ENCODE results near the gene ZNF384.

Gene ZNF384

GRCh38 chr12:6662602-6662905 is 26.6 kb downstream of the ZNF384 start:
- no CpG with 5 or more reads among the region's 10 CpGs for WGBS (ENCODE audit: extremely low coverage, insufficient coverage, insufficient read length)
- peak overlapping the region; percentile 84 for H3K9ac ChIP-seq (ENCODE audit: low read length)
- peak overlapping the region; percentile 57 for H3K18ac ChIP-seq (ENCODE audit: low read length)
- no peaks in the 10 kb centered on the region for H3K9me3 ChIP-seq (ENCODE audit: insufficient read depth, low read depth, low read length)
- H3K4ac ChIP-seq (ENCODE audit: low read depth, low read length), result peak overlapping the region; percentile 34
- peak overlapping the region; percentile 93 for H3K4me2 ChIP-seq (ENCODE audit: low read length)
- H2BK5ac ChIP-seq (ENCODE audit: low read depth, low read length, poor library complexity), result no peak overlapping the region
- peak overlapping the region; percentile 62 for H3K14ac ChIP-seq (ENCODE audit: low read length)
- H3K27ac ChIP-seq (ENCODE audit: low read depth, low read length), result no peak overlapping the region
- H3K36me3 ChIP-seq (ENCODE audit: control insufficient read depth in 1 of 2, insufficient read depth in 2 of 2, low read length in 2 of 2), result peaks cover 7 to 11% of the 10 kb centered on the region in 2 experiments
- peak overlapping the region; percentile 85 for H3K4me3 ChIP-seq (ENCODE audit: low read depth, low read length)
- peak overlapping the region; percentile 97 for H4K8ac ChIP-seq (ENCODE audit: low read depth, low read length)
- no peak for DNase-seq
- H4K12ac ChIP-seq (ENCODE audit: low read depth, low read length), result peak overlapping the region; percentile 92
- H3K79me1 ChIP-seq (ENCODE audit: low read length), result peaks cover 5% of the 10 kb centered on the region
- H2BK120ac ChIP-seq (ENCODE audit: insufficient read depth, low read length, poor library complexity), result peak overlapping the region; percentile 44
- H2BK12ac ChIP-seq (ENCODE audit: low read length), result no peak overlapping the region
- H3K23ac ChIP-seq (ENCODE audit: low read length), result no peak overlapping the region
- peaks cover 3% of the 10 kb centered on the region for H3K79me2 ChIP-seq (ENCODE audit: control insufficient read depth, insufficient read depth, low read length, poor library complexity)
- peak overlapping the region; percentile 86 for H2AFZ ChIP-seq (ENCODE audit: insufficient read depth, low read length, poor library complexity)
- peak overlapping the region; percentile 73 for H4K91ac ChIP-seq (ENCODE audit: low read depth, low read length)
- H3K4me1 ChIP-seq (ENCODE audit: control insufficient read depth in 1 of 2, insufficient read depth in 2 of 2, low read length in 2 of 2), result no peaks in the 10 kb centered on the region
- H2AK5ac ChIP-seq (ENCODE audit: low read length), result peak overlapping the region; percentile 63
- H3K27me3 ChIP-seq (ENCODE audit: insufficient read depth, low read length), result no peaks in the 10 kb centered on the region

- Histone ChIP-seq H3K79me2 (ENCODE audit: control insufficient read depth, insufficient read depth, low read length, poor library complexity) (no peaks in the 10 kb centered on the region), H3K9ac (ENCODE audit: low read length) (no peak overlapping the region), H3K14ac (ENCODE audit: low read length) (no peak overlapping the region), H2AFZ (ENCODE audit: insufficient read depth, low read length, poor library complexity) (no peak overlapping the region), H3K4ac (ENCODE audit: low read depth, low read length) (no peak overlapping the region), H2BK5ac (ENCODE audit: low read depth, low read length, poor library complexity) (no peak overlapping the region), H2AK5ac (ENCODE audit: low read length) (no peak overlapping the region), H4K8ac (ENCODE audit: low read depth, low read length) (no peak overlapping the region), H3K9me3 (ENCODE audit: insufficient read depth, low read depth, low read length) (no peaks in the 10 kb centered on the region), H3K4me1 (ENCODE audit: control insufficient read depth in 1 of 2, insufficient read depth in 2 of 2, low read length in 2 of 2) (no peaks in the 10 kb centered on the region), H2BK120ac (ENCODE audit: insufficient read depth, low read length, poor library complexity) (no peak overlapping the region), H4K91ac (ENCODE audit: low read depth, low read length) (no peak overlapping the region), H3K79me1 (ENCODE audit: low read length) (no peaks in the 10 kb centered on the region), H3K36me3 (ENCODE audit: control insufficient read depth in 1 of 2, insufficient read depth in 2 of 2, low read length in 2 of 2) (peaks cover 31 to 47% of the 10 kb centered on the region in 2 experiments), H4K12ac (ENCODE audit: low read depth, low read length) (no peak overlapping the region), H2BK12ac (ENCODE audit: low read length) (no peak overlapping the region), H3K4me3 (ENCODE audit: low read depth, low read length) (no peak overlapping the region), H3K27ac (ENCODE audit: low read depth, low read length) (no peak overlapping the region), H3K23ac (ENCODE audit: low read length) (no peak overlapping the region), H3K27me3 (ENCODE audit: insufficient read depth, low read length) (no peaks in the 10 kb centered on the region), H3K18ac (ENCODE audit: low read length) (no peak overlapping the region), H3K4me2 (ENCODE audit: low read length) (no peak overlapping the region)
- no CpG with 5 or more reads among the region's 5 CpGs for WGBS (ENCODE audit: extremely low coverage, insufficient coverage, insufficient read length)
- no peak for DNase-seq
These were observed 35.2 kb downstream of the ZNF384 start for GRCh38 chr12:6653987-6654386.

GRCh38 chr12:6653342-6653741 is 35.8 kb downstream of the ZNF384 start:
- Histone ChIP-seq H3K4ac (ENCODE audit: low read depth, low read length) (no peak overlapping the region), H4K8ac (ENCODE audit: low read depth, low read length) (no peak overlapping the region), H3K14ac (ENCODE audit: low read length) (no peak overlapping the region), H3K23ac (ENCODE audit: low read length) (no peak overlapping the region), H3K4me2 (ENCODE audit: low read length) (no peak overlapping the region), H2AK5ac (ENCODE audit: low read length) (no peak overlapping the region), H3K36me3 (ENCODE audit: control insufficient read depth in 1 of 2, insufficient read depth in 2 of 2, low read length in 2 of 2) (peaks cover 31 to 49% of the 10 kb centered on the region in 2 experiments), H3K79me2 (ENCODE audit: control insufficient read depth, insufficient read depth, low read length, poor library complexity) (no peaks in the 10 kb centered on the region), H3K79me1 (ENCODE audit: low read length) (no peaks in the 10 kb centered on the region), H4K91ac (ENCODE audit: low read depth, low read length) (no peak overlapping the region), H2AFZ (ENCODE audit: insufficient read depth, low read length, poor library complexity) (no peak overlapping the region), H4K12ac (ENCODE audit: low read depth, low read length) (no peak overlapping the region), H3K4me3 (ENCODE audit: low read depth, low read length) (no peak overlapping the region), H3K9ac (ENCODE audit: low read length) (no peak overlapping the region), H3K27ac (ENCODE audit: low read depth, low read length) (no peak overlapping the region), H2BK5ac (ENCODE audit: low read depth, low read length, poor library complexity) (no peak overlapping the region), H3K27me3 (ENCODE audit: insufficient read depth, low read length) (no peaks in the 10 kb centered on the region), H2BK12ac (ENCODE audit: low read length) (no peak overlapping the region), H3K18ac (ENCODE audit: low read length) (no peak overlapping the region), H3K4me1 (ENCODE audit: control insufficient read depth in 1 of 2, insufficient read depth in 2 of 2, low read length in 2 of 2) (no peaks in the 10 kb centered on the region), H3K9me3 (ENCODE audit: insufficient read depth, low read depth, low read length) (no peaks in the 10 kb centered on the region), H2BK120ac (ENCODE audit: insufficient read depth, low read length, poor library complexity) (no peak overlapping the region)
- no peak for DNase-seq
- WGBS (ENCODE audit: extremely low coverage, insufficient coverage, insufficient read length), result no CpG with 5 or more reads among the region's 1 CpG

- Histone ChIP-seq H3K4me2 (ENCODE audit: low read length) (no peak overlapping the region), H3K79me1 (ENCODE audit: low read length) (no peaks in the 10 kb centered on the region), H2BK5ac (ENCODE audit: low read depth, low read length, poor library complexity) (no peak overlapping the region), H4K12ac (ENCODE audit: low read depth, low read length) (no peak overlapping the region), H2BK12ac (ENCODE audit: low read length) (no peak overlapping the region), H4K8ac (ENCODE audit: low read depth, low read length) (no peak overlapping the region), H3K23ac (ENCODE audit: low read length) (no peak overlapping the region), H3K4me3 (ENCODE audit: low read depth, low read length) (no peak overlapping the region), H3K9me3 (ENCODE audit: insufficient read depth, low read depth, low read length) (no peaks in the 10 kb centered on the region), H2AK5ac (ENCODE audit: low read length) (no peak overlapping the region), H3K79me2 (ENCODE audit: control insufficient read depth, insufficient read depth, low read length, poor library complexity) (no peaks in the 10 kb centered on the region), H3K4ac (ENCODE audit: low read depth, low read length) (no peak overlapping the region), H2BK120ac (ENCODE audit: insufficient read depth, low read length, poor library complexity) (no peak overlapping the region), H3K9ac (ENCODE audit: low read length) (no peak overlapping the region), H3K27me3 (ENCODE audit: insufficient read depth, low read length) (no peaks in the 10 kb centered on the region), H2AFZ (ENCODE audit: insufficient read depth, low read length, poor library complexity) (no peak overlapping the region), H3K14ac (ENCODE audit: low read length) (no peak overlapping the region), H3K4me1 (ENCODE audit: control insufficient read depth in 1 of 2, insufficient read depth in 2 of 2, low read length in 2 of 2) (no peaks in the 10 kb centered on the region), H3K36me3 (ENCODE audit: control insufficient read depth in 1 of 2, insufficient read depth in 2 of 2, low read length in 2 of 2) (peaks cover 34 to 49% of the 10 kb centered on the region in 2 experiments), H3K27ac (ENCODE audit: low read depth, low read length) (no peak overlapping the region), H3K18ac (ENCODE audit: low read length) (no peak overlapping the region), H4K91ac (ENCODE audit: low read depth, low read length) (no peak overlapping the region)
- WGBS (ENCODE audit: extremely low coverage, insufficient coverage, insufficient read length), result no CpG with 5 or more reads among the region's 12 CpGs
- no peak for DNase-seq
These were observed 36.8 kb downstream of the ZNF384 start for GRCh38 chr12:6652391-6652790.

All from trophoblast cell (in vitro differentiated cells and primary cell).